Measurements from ENCODE around the gene COA6.
"Not testable (repeated sequence)": the region's sequence is repeated elsewhere in the genome, so short reads cannot be mapped to it uniquely, and the experiment has no call there.

The COA6 gene

GRCh38 chr1:234373064-234373958 is at the start of gene COA6:
Gene COA6, plus strand, starts transcription at chr1:234373456. Its CDS starts 11 bp downstream, at chr1:234373467.
- DNase-seq, result peak; percentile 96

DNA sequence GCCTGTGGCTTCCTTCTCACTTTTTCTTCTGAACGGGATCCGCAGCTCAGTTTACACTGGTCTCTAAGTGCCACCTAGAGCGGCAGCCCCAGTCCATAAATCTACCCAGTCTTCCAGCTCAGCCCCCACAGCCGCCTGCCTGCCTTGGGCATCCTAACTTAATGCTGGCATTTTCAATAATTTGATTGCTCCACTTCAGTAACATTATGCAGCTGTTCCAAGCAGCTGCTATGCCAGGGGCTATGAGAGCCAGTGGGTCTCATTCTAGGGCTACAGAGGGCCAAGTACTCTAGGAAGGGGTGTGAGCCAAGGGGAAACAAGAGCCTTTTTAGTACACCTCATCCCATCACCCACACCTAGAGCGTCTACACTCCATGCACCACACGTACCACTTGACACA is 48.4 kb upstream of the COA6 start:
- no peak for DNase-seq

GRCh38 chr1:234325878-234326496 is 47.3 kb upstream of the COA6 start:
- no peak for DNase-seq

GRCh38 chr1:234326497-234327366 is 46.5 kb upstream of the COA6 start:
- peak; percentile 51 to 84 for DNase-seq

DNA sequence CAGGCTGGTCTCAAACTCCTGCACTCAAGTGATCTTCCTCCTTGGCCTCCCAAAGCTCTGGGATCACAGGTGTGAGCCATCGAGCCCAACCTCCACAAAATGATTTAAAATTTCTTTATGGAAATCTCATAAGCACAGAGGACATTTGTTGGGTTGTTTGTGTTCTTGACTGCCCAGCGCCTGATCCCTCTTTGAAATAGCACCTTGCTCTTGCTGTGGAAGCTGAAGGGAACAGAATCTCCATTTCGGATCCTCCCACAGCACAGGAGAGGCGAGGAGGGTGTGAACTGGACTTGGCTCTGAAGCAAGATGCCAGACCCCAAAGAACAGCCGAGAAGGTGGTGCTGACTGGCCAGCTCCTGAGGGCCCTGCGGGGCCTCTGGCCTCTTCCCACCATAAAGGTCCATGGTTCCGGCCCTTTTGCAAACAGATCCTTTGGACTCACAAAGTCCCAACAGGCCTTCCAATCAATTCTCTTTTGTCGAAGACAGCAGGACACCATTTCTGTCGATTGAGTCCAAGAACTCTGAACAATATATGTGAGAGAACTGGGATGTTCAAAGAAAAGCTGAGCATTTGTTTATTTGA is 45.6 kb upstream of the COA6 start:
- DNase-seq, result no peak

DNA sequence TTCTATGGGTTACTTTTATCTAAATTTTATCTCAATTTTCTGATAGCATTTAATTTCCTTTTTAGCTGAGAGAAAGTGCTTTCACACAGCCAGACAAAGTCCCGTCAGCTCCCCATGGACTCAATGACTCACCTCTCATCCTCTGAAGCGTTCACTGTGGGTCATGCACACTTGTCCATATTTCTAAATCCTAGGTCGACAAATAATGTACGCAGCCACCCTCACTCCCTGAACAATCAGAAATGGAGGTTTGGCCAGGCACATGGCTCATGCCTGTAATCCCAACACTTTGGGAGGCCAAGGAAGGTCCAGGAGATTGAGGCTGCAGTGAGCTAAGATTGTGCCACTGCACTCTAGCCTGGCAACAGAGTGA is 42.4 kb upstream of the COA6 start:
- peak; percentile 33 to 70 for DNase-seq

- peak; percentile 82 to 87 for DNase-seq
Measured at GRCh38 chr1:234331507-234331906, 41.7 kb upstream of the COA6 start.

DNA sequence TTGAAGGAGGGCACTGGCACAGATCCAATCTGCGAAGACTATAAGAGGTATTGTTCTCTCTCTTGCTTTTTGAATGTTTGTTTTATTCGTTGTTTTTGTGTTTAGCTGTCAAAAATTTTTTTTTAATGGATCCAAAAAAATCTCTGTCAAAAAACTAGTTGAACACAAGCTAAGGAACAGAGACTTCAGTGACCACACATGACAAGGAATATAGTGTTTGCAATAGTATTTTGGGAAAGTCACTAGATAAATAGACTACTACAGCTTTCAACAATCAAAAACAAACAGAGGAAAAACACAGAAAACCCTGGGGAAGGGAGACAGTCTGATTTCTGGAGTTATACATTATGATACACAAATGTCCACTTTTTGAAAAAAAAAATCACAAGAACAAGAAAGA is 36.9 kb upstream of the COA6 start:
- no peak for DNase-seq

GRCh38 chr1:234337233-234337632 is 36.0 kb upstream of the COA6 start:
- no peak for DNase-seq

DNA sequence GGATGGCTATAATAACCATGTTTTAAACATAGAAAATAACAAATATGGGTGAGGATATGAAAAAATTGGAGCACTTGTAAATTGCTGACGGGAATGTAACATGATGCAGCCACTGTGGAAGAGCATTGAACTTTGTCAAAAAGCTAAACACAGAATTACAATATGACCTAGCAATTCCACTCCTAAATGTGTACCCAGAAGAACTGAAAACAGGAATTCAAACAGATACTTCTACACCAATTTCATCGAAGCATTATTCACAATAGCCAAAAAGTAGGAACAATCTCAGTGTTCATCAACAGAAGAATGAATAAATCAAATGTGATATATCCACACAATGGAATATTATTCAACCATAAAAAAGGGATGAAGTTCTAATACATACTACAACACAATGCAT is 32.7 kb upstream of the COA6 start:
- DNase-seq, result no peak

DNA sequence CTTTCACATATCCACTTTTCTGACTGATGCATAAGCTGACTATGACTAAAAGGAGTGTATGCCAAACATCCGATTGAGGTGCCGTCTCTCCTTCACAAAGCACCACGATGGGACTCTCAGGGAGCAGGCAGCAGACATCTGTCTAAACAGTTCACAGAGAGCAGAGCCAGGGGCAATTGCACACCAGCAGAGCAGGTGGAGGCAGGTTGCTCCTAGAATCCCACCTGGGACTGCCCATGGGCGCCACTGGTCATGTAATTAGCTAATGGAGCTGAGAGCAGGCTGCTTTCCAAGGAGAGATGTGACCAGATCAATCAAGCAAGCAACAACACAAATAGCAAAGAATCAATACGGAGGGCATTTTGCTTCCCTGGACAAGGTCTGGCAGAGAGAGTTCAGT is 30.5 kb upstream of the COA6 start:
- no peak for DNase-seq

- DNase-seq, result no peak
Measured at GRCh38 chr1:234345237-234345636, 28.0 kb upstream of the COA6 start.

GRCh38 chr1:234348964-234349363 is 24.3 kb upstream of the COA6 start:
- DNase-seq, result no peak

DNA sequence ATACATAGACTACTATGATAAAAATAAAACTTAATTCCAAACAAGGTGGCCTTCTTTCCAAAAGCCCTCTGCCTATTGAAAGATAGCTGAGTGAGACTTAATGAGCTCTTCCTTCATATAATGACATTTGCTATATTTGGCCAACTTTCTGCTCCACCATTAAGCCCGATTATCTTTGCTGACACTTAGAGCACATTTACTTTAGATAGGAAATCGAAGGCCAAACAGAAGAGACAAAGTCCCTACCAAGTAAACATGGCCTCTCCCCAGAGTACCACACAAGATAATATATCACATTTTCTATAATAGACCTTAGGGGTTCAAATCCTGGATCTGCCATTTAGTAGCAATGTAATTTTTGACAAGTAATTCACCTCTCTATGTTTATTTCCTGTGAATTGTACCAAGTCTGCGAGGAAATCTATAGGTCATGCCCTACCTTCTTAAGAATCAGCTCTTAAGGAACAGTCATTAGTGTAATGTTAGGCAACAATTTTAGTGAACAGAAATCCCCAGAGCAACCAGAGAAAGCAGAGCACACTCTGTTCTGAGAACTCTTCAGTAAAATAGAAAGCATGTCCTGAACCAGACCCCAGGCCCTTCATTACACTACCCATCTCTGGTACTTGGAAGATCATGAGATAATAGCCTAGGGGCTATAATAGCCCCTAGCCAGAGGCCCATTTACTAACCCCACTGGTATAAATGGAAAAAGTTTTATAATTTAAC is 17.3 kb upstream of the COA6 start:
- DNase-seq, result no peak

DNA sequence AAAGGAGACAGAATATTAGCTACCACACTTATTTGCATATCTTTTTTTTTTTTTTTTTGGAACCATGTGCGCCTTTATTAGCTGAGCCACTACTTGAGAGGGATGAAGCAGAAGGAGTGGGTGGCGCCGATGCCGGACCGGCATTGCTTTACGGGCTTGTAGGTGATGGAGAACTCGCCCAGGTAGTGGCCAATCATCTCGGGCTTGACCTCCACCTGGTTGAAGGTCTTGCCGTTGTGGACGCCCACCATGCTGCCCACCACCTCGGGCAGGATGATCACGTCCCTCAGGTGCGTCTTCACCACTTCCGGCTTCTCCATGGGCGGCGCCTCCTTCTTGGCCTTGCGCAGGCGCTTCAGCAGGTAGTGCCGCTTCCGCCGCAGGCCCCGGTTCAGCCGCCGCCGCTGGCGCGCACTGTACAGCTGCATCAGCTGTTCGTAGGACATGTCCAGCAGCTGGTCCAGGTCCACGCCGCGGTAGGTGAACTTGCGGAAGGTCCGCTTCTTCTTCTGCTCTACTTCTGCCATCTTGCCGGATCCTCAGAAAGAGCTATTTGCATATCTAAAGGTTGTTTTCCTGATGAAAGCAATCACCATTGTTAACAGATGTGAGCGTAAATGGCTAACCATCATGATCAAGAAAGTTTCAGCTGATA is 16.5 kb upstream of the COA6 start:
- DNase-seq, result not testable (repeated sequence)

GRCh38 chr1:234357831-234358230 is 15.4 kb upstream of the COA6 start:
- DNase-seq, result no peak

DNA sequence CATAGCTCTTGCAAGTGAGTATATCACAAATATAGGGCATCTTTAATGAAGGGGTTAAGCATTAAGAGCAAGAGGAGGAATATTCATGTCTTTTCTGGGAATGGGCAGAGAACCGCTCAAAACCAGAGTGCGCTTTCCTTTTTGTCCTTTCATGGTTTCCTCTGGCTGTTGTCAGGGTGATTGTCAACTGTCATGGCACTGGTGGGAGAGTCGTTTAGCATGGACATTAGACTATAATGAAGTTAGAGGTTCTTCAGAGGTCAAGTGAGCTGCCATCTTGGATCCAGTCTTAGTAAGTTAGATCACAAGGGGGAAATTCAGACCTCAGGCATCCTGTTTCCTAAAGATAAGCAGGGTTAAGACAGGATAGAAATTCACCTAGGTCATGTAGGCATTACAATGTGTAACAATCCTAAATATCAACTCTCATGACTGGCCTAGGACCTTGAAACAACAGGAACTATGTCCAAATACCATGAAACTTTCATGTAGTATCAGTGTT is 12.1 kb upstream of the COA6 start:
- no peak for DNase-seq

GRCh38 chr1:234362558-234362957 is 10.7 kb upstream of the COA6 start:
- DNase-seq, result no peak

- peak; percentile 68 to 93 for DNase-seq
Measured at GRCh38 chr1:234368320-234369032, 4.8 kb upstream of the COA6 start.

GRCh38 chr1:234369033-234369430 is 4.2 kb upstream of the COA6 start:
- DNase-seq, result peak in 1 of 2 donors; percentile 4

DNA sequence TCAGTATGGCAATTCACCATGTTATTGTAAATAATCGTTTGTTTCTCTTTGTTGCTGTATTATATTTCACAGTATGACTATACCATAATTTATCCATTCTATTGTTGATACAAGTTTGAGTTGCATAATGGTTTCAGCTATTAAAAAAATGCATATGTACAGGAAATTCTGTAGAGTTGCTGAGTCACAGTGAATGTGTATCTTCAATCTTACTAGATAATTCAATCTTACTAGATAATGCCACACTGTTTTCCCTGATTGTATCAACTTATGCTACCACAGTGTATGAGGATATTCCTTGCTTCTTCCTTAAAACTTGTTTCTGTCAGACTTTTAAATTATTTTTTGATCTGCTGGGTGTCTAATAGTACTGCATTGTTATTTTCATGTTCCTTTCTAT is 3.5 kb upstream of the COA6 start:
- DNase-seq, result peak; percentile 52 to 53

Data from inflammatory macrophage treated with lipopolysaccharide for 1 hour (primary cell).